Gastroesophageal sphincter (tissue), 3 donors: ENCODE results near the gene DCBLD2.

Experiments
- CTCF ChIP-seq, 4 experiments: fragments of 200-600 bp in 2 of 4; fragments of 450-650 bp in 2 of 4; sonication (generic) in 1 of 4; IDR thresholded peaks; one replicate each; pipeline ENCODE4 v1.5.1; 2017 to 2019; ENCODE audit warnings: antibody characterized with exemption in 4 of 4, mild to moderate bottlenecking in 2 of 4, moderate library complexity in 2 of 4
- EP300 ChIP-seq: sonication (generic); formaldehyde crosslinking; IDR thresholded peaks from one replicate; pipeline ENCODE4 v1.6.1; 2017; ENCODE audit warnings: antibody characterized with exemption, mild to moderate bottlenecking
- POLR2A ChIP-seq, 2 donors: fragments of 450-650 bp; IDR thresholded peaks; one replicate each; pipeline ENCODE4 v1.6.1; 2017; ENCODE audit warnings: antibody characterized with exemption in 2 of 2, mild to moderate bottlenecking in 2 of 2, moderate library complexity in 1 of 2
- POLR2AphosphoS5 ChIP-seq: sonication (generic); formaldehyde crosslinking; IDR thresholded peaks from one replicate; pipeline ENCODE4 v1.6.1; 2017; ENCODE audit warnings: antibody characterized with exemption

GRCh38 chr3:98869391-98869790, 32.1 kb downstream of the DCBLD2 start:
- TF ChIP-seq CTCF (IDR thresholded peaks at IDR 0.05) (no peak), POLR2AphosphoS5 (no peak), POLR2A (IDR thresholded peaks at IDR 0.05) (no peak), EP300 (no peak)
